K562 (cell line): ENCODE measurements around the gene ALDOC. TPM values are rescaled to one million over a fixed set of nuclear protein-coding genes. Genes with fewer than 3 reads are reported as not detected.

Source experiments
- CHD1 ChIP-seq: fragments of 200-600 bp; sonication (generic); IDR thresholded peaks from one replicate; pipeline ENCODE4 v1.6.1; 2012; ENCODE audit warnings: mild to moderate bottlenecking, moderate library complexity, low read length, inconsistent platforms
- DACH1 ChIP-seq: fragments of 450-650 bp; IDR thresholded peaks from 2 replicates; pipeline ENCODE4 v1.6.1; 2018; ENCODE audit not compliant: partially characterized antibody
- ELF1 ChIP-seq: fragments of 200-800 bp; sonication (Bioruptor generic); IDR thresholded peaks from 2 replicates; pipeline ENCODE4 v1.6.1; 2016; ENCODE audit warnings: missing genetic modification characterization, missing compliant biosample characterization
- JUNB ChIP-seq: fragments of 450-650 bp; formaldehyde crosslinking; conservative IDR thresholded peaks from 2 replicates; pipeline ENCODE4 v1.4.0; 2020; ENCODE audit warnings: mild to moderate bottlenecking
- KLF6 ChIP-seq: fragments of 250-450 bp; sonication (Bioruptor Pico); IDR thresholded peaks from 2 replicates; pipeline ENCODE4 v1.4.0; 2020; ENCODE audit warnings: mild to moderate bottlenecking, moderate library complexity, borderline replicate concordance
- MEF2D ChIP-seq: conservative IDR thresholded peaks from 2 replicates; pipeline ENCODE4 v1.6.1; 2016; ENCODE audit warnings: low read depth, missing genetic modification characterization, missing compliant biosample characterization
- NR1H2 ChIP-seq: sonication (generic); formaldehyde crosslinking; IDR thresholded peaks from 2 replicates; pipeline ENCODE4 v1.4.0; 2020; ENCODE audit warnings: mild to moderate bottlenecking, missing genetic modification reagents
- NUFIP1 ChIP-seq: fragments of 450-650 bp; IDR thresholded peaks from 2 replicates; pipeline ENCODE4 v1.6.1; 2018; ENCODE audit not compliant: partially characterized antibody
- PML ChIP-seq: IDR thresholded peaks from 2 replicates; pipeline ENCODE4 v1.6.1; 2012; ENCODE audit warnings: low read length, inconsistent platforms
- RBM15 ChIP-seq: fragments of 200-400 bp; formaldehyde crosslinking; IDR thresholded peaks from 2 replicates; pipeline ENCODE4 v1.6.1; 2018; ENCODE audit warnings: mild to moderate bottlenecking, low read length, moderate library complexity; ENCODE audit not compliant: insufficient read depth
- SOX6 ChIP-seq: fragments of 450-650 bp; IDR thresholded peaks from 2 replicates; pipeline ENCODE4 v1.6.1; 2014; ENCODE audit warnings: mild to moderate bottlenecking
- TCF7 ChIP-seq: sonication (generic); IDR thresholded peaks from 2 replicates; pipeline ENCODE4 v1.6.1; 2016; ENCODE audit warnings: antibody characterized with exemption, borderline replicate concordance
- ZC3H4 ChIP-seq: sonication (generic); formaldehyde crosslinking; IDR thresholded peaks from 2 replicates; pipeline ENCODE4 v1.9.0; 2021; ENCODE audit warnings: missing genetic modification reagents, borderline replicate concordance
- ZNF785 ChIP-seq: fragments of 250-450 bp; sonication (Bioruptor Pico); IDR thresholded peaks from 2 replicates; pipeline ENCODE4 v1.4.0; 2020; ENCODE audit warnings: mild to moderate bottlenecking
- polyA plus RNA-seq, 8 experiments: library from polyadenylated mRNA; depleted of rRNA in 4 of 8; stranded (reverse) in 5 of 8; unstranded in 3 of 8; fragments of >200 nt; fragmentation: Nextera tagmentation in 2 of 8; fragmentation: Illumina TruSeq in 1 of 8; extraction: Ambion mirVana in 2 of 8; extraction: Trizol in 1 of 8; gene quantifications; 2 replicates each; pipeline versions ENCODE4 v1.2.1 to v1.2.3, GENCODE V29; 2011 to 2014; ENCODE audit warnings: inconsistent platforms in 1 of 8, missing spikeins in 1 of 8
- total RNA-seq, 7 experiments: library from RNA; depleted of rRNA in 6 of 7; stranded (reverse); fragments of >200 nt in 6 of 7; fragmentation: Illumina TruSeq in 2 of 7; extraction: Trizol in 2 of 7; gene quantifications; 2 replicates each; pipeline versions ENCODE4 v1.2.1 to v1.2.3, GENCODE V29; 2011 to 2021; ENCODE audit warnings: low replicate concordance in 1 of 7
- TF ChIP-seq, protein P1 (sequence below): fragments of 450-650 bp; IDR thresholded peaks from 2 replicates; pipeline ENCODE4 v1.6.1; 2017; ENCODE audit warnings: antibody characterized with exemption, mild to moderate bottlenecking
- TF ChIP-seq, protein P2 (sequence below): fragments of 450-650 bp; IDR thresholded peaks from 2 replicates; pipeline ENCODE4 v1.6.1; 2016
- TF ChIP-seq, protein P3 (sequence below): sonication (generic); formaldehyde crosslinking; IDR thresholded peaks from 2 replicates; pipeline ENCODE4 v1.8.1; 2022; ENCODE audit warnings: missing genetic modification reagents
- TF ChIP-seq, protein P4 (sequence below): sonication (generic); formaldehyde crosslinking; IDR thresholded peaks from 2 replicates; pipeline ENCODE4 v1.8.0; 2022; ENCODE audit warnings: mild to moderate bottlenecking, missing genetic modification reagents

Gene ALDOC
- total and polyA plus RNA-seq, 9 of the 15 experiments (the other 6 are each of a cell fraction or from before 2014, with no cell fraction given), result 43.2 to 263 (median 99.2) TPM

DNA sequence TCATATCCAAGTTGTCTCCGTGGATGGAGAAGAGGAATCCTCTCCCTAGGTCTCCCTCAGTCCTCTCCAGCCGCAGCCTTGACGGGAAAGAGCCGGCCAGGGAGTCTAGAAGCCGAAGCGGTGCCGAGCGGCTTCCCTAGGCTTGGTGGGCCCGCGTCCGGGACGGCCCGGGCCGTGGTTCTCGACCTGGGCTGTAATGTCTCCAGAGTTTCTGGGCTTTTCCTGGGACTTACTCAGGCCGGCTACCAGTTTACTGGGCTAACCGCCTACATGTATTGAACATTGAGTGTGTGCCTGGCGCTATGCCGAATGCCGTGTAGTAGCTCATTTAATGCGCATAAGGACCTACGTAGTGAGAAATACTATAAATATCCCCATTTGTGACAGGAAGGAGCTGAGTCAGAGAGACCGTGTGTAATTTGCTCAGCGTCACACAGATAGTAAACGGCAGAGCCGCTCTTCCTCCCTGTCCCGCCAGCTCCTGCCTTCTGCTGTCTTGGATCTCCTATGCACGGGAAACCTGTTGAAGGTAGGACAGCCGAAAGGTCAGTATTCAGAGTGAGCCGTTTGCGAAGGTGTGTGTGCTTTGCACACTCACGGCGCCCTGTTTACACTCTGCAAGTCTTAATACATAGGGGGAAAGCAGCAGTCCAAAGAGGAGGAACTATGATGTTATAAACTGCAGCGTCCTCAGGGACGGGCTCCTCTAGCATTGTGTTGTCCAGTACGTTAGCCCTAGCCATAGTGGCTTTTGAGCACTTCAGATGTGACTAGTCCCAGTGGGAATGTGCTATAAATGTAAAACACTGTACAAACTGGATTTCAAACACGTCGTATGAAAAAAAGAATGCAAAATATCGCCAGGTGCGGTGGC is 22.9 kb upstream of the ALDOC start (continued):
- TF ChIP-seq SOX6 (no peak), NR1H2 (CRISPR knock-in tag) (no peak), DACH1 (no peak), CHD1 (no peak), KLF6 (CRISPR knock-in tag) (no peak), TCF7 (no peak), RBM15 (no peak), MEF2D (peak; percentile 87), NUFIP1 (no peak), JUNB (CRISPR knock-in tag) (no peak), PML (no peak; the same call in none of the 2 replicates), ZC3H4 (CRISPR knock-in tag) (no peak), ELF1 (tag) (no peak; the same call in 1 of the 2 replicates), ZNF785 (CRISPR knock-in tag) (no peak)
- TF ChIP-seq, protein P1, sequence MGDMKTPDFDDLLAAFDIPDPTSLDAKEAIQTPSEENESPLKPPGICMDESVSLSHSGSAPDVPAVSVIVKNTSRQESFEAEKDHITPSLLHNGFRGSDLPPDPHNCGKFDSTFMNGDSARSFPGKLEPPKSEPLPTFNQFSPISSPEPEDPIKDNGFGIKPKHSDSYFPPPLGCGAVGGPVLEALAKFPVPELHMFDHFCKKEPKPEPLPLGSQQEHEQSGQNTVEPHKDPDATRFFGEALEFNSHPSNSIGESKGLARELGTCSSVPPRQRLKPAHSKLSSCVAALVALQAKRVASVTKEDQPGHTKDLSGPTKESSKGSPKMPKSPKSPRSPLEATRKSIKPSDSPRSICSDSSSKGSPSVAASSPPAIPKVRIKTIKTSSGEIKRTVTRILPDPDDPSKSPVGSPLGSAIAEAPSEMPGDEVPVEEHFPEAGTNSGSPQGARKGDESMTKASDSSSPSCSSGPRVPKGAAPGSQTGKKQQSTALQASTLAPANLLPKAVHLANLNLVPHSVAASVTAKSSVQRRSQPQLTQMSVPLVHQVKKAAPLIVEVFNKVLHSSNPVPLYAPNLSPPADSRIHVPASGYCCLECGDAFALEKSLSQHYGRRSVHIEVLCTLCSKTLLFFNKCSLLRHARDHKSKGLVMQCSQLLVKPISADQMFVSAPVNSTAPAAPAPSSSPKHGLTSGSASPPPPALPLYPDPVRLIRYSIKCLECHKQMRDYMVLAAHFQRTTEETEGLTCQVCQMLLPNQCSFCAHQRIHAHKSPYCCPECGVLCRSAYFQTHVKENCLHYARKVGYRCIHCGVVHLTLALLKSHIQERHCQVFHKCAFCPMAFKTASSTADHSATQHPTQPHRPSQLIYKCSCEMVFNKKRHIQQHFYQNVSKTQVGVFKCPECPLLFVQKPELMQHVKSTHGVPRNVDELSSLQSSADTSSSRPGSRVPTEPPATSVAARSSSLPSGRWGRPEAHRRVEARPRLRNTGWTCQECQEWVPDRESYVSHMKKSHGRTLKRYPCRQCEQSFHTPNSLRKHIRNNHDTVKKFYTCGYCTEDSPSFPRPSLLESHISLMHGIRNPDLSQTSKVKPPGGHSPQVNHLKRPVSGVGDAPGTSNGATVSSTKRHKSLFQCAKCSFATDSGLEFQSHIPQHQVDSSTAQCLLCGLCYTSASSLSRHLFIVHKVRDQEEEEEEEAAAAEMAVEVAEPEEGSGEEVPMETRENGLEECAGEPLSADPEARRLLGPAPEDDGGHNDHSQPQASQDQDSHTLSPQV, result peak; percentile 79; the same call in 1 of the 2 replicates
- TF ChIP-seq, protein P2, sequence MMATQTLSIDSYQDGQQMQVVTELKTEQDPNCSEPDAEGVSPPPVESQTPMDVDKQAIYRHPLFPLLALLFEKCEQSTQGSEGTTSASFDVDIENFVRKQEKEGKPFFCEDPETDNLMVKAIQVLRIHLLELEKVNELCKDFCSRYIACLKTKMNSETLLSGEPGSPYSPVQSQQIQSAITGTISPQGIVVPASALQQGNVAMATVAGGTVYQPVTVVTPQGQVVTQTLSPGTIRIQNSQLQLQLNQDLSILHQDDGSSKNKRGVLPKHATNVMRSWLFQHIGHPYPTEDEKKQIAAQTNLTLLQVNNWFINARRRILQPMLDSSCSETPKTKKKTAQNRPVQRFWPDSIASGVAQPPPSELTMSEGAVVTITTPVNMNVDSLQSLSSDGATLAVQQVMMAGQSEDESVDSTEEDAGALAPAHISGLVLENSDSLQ, result peak; percentile 93
- TF ChIP-seq, protein P3, sequence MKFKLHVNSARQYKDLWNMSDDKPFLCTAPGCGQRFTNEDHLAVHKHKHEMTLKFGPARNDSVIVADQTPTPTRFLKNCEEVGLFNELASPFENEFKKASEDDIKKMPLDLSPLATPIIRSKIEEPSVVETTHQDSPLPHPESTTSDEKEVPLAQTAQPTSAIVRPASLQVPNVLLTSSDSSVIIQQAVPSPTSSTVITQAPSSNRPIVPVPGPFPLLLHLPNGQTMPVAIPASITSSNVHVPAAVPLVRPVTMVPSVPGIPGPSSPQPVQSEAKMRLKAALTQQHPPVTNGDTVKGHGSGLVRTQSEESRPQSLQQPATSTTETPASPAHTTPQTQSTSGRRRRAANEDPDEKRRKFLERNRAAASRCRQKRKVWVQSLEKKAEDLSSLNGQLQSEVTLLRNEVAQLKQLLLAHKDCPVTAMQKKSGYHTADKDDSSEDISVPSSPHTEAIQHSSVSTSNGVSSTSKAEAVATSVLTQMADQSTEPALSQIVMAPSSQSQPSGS, result no peak
- TF ChIP-seq, protein P4, sequence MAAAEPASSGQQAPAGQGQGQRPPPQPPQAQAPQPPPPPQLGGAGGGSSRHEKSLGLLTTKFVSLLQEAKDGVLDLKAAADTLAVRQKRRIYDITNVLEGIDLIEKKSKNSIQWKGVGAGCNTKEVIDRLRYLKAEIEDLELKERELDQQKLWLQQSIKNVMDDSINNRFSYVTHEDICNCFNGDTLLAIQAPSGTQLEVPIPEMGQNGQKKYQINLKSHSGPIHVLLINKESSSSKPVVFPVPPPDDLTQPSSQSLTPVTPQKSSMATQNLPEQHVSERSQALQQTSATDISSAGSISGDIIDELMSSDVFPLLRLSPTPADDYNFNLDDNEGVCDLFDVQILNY (CRISPR knock-in tag), result no peak
